Lower leg skin (tissue), 3 donors: ENCODE results near the gene PROX1.

Experiments used
- POLR2A ChIP-seq, 2 donors: fragments of 450-650 bp; IDR thresholded peaks; one replicate each; pipeline ENCODE4 v1.6.1; 2016 to 2017; ENCODE audit warnings: antibody characterized with exemption in 2 of 2, mild to moderate bottlenecking in 1 of 2, moderate library complexity in 1 of 2
- TF ChIP-seq, protein P1 (sequence below), 3 donors: fragments of 450-650 bp; IDR thresholded peaks; one replicate each; pipeline ENCODE4 v1.5.1; 2016; ENCODE audit warnings: antibody characterized with exemption in 3 of 3, mild to moderate bottlenecking in 3 of 3, moderate library complexity in 2 of 3

DNA sequence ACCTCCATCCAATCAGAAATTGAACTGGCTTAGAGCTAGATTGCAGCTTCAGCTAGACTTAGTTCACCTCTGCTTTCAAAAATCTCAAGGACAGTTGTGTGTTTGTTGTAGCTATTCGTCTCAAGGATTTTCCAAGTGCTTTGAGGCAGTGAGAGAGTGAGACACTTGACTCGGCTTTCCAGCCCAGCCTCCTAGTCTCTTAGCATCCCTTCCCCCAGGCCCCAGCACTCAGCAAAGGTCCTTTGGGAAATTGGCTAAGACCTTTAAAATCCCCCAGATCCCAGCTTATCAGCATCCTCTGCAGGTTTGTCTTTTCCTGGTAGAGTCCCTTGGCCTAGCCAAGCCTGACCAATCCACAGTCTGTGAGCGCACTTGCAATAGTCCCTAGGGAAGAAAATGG is 47.9 kb upstream of the PROX1 start:
- TF ChIP-seq, protein P1, sequence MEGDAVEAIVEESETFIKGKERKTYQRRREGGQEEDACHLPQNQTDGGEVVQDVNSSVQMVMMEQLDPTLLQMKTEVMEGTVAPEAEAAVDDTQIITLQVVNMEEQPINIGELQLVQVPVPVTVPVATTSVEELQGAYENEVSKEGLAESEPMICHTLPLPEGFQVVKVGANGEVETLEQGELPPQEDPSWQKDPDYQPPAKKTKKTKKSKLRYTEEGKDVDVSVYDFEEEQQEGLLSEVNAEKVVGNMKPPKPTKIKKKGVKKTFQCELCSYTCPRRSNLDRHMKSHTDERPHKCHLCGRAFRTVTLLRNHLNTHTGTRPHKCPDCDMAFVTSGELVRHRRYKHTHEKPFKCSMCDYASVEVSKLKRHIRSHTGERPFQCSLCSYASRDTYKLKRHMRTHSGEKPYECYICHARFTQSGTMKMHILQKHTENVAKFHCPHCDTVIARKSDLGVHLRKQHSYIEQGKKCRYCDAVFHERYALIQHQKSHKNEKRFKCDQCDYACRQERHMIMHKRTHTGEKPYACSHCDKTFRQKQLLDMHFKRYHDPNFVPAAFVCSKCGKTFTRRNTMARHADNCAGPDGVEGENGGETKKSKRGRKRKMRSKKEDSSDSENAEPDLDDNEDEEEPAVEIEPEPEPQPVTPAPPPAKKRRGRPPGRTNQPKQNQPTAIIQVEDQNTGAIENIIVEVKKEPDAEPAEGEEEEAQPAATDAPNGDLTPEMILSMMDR (IDR thresholded peaks at IDR 0.05): no peak
- no peak for TF ChIP-seq POLR2A (IDR thresholded peaks at IDR 0.05)
